ENCODE data around the gene GGA1. TPM values are rescaled to one million over a fixed set of nuclear protein-coding genes. Genes with fewer than 3 reads are reported as not detected.
"Not testable (repeated sequence)": the region's sequence is repeated elsewhere in the genome, so short reads cannot be mapped to it uniquely, and the experiment has no call there.

The GGA1 gene
- total and polyA plus RNA-seq, 10 of the 15 experiments (the other 5 are each of a cell fraction or from before 2014, with no cell fraction given), result 1.4 to 79.4 (median 44.4) TPM

GRCh38 chr22:37655252-37655563, 46.6 kb downstream of the GGA1 start:
- CTCF ChIA-PET, result interaction anchor here (10.3 kb wide), 1 partner anchor 15 kb away, joined by 261 read pairs; the partner anchor contains the start of gene SH3BP1
- Histone ChIP-seq H3K27me3 (replicated peaks in 1 of 2; ENCODE audit: control insufficient read depth in 2 of 2, insufficient read depth in 2 of 2, low read length in 1 of 2) (no peaks in the 10 kb centered on the region), H3K4me3 (no peak overlapping the region), H3K4me1 (ENCODE audit: control insufficient read depth, insufficient read depth, low read length) (no peaks in the 10 kb centered on the region; the same call in 1 of the 2 replicates), H3K9me3 (replicated peaks; ENCODE audit: control insufficient read depth, insufficient read depth, low read length) (no peaks in the 10 kb centered on the region), H2AFZ (ENCODE audit: control insufficient read depth, low read depth, low read length) (no peak overlapping the region), H3K79me2 (ENCODE audit: control insufficient read depth, insufficient read depth, low read length) (peaks cover 17% of the 10 kb centered on the region), H3K9ac (ENCODE audit: control insufficient read depth, insufficient read depth, low read length) (no peak overlapping the region), H4K20me1 (ENCODE audit: control insufficient read depth, insufficient read depth) (no peaks in the 10 kb centered on the region), H3K4me2 (ENCODE audit: control insufficient read depth, insufficient read depth) (no peak overlapping the region), H3K27ac (ENCODE audit: control insufficient read depth, insufficient read depth) (no peak overlapping the region), H3K36me3 (ENCODE audit: control insufficient read depth in 2 of 2, insufficient read depth in 2 of 2, low read length in 1 of 2) (peaks cover 4 to 11% of the 10 kb centered on the region in 2 experiments; a peak in 3 of 4 replicates)
- RAD21 ChIA-PET (ENCODE audit: unreplicated experiment), result no interaction called here
- ATAC-seq, result no peak
- FAIRE-seq, result no peak
- intact Hi-C loops (cut with micrococcal nuclease; ENCODE audit: unreplicated experiment) (no loop called here), in situ Hi-C loops (cut with MboI) (no loop called here)
- 100% methylated on average over 4 of the region's 17 CpGs for WGBS (ENCODE audit: insufficient coverage, insufficient replicate concordance, low lambda C conversion rate, missing lambda C conversion rate)
- BruUV-seq (replicated peaks), result no TSS peak
- SMC1A ChIA-PET (ENCODE audit: uncharacterized antibody, unreplicated experiment), result no interaction called here
- POLR2A ChIA-PET, result no interaction called here
- TF ChIP-seq RELB (IDR thresholded peaks at IDR 0.05; ENCODE audit: low read depth) (no peak), RBBP5 (conservative IDR thresholded peaks at IDR 0.05) (no peak), MLLT1 (IDR thresholded peaks at IDR 0.05) (no peak)
- DNase-seq (ENCODE audit: low read depth, low spot score), result no peak

GRCh38 chr22:37656583-37656982, 47.9 kb downstream of the GGA1 start:
- H2AFZ ChIP-seq (ENCODE audit: control insufficient read depth, low read depth, low read length); FAIRE-seq; H3K36me3 ChIP-seq (ENCODE audit: control insufficient read depth in 2 of 2, insufficient read depth in 2 of 2, low read length in 1 of 2); H3K4me2 ChIP-seq (ENCODE audit: control insufficient read depth, insufficient read depth); DNase-seq (ENCODE audit: low read depth, low spot score); H3K27me3 ChIP-seq (replicated peaks in 1 of 2; ENCODE audit: control insufficient read depth in 2 of 2, insufficient read depth in 2 of 2, low read length in 1 of 2); intact Hi-C loops (cut with micrococcal nuclease; ENCODE audit: unreplicated experiment); H3K4me3 ChIP-seq; ATAC-seq; in situ Hi-C loops (cut with MboI); H3K9ac ChIP-seq (ENCODE audit: control insufficient read depth, insufficient read depth, low read length); H4K20me1 ChIP-seq (ENCODE audit: control insufficient read depth, insufficient read depth); BruUV-seq (replicated peaks); H3K9me3 ChIP-seq (replicated peaks; ENCODE audit: control insufficient read depth, insufficient read depth, low read length); H3K27ac ChIP-seq (ENCODE audit: control insufficient read depth, insufficient read depth): not testable (repeated sequence)
- ChIA-PET CTCF (interaction anchor here (2.4 to 11.7 kb wide), 3 partner anchors 16 to 64 kb away, joined by 8 to 414 read pairs (median 261); partner anchors contain the start of genes LGALS1, NOL12 and SH3BP1), POLR2A (interaction anchor here (1.2 to 9.6 kb wide), 4 partner anchors 14 to 83 kb away, joined by 3 to 209 read pairs (median 58); partner anchors contain the start of genes LGALS1 and NOL12), SMC1A (ENCODE audit: uncharacterized antibody, unreplicated experiment) (interaction anchor here (1.0 to 5.7 kb wide), 2 partner anchors 16 to 30 kb away, joined by 4 to 108 read pairs; partner anchors contain the start of gene SH3BP1), RAD21 (ENCODE audit: unreplicated experiment) (interaction anchor here (3.7 to 9.1 kb wide), 2 partner anchors 16 to 31 kb away, joined by 31 to 173 read pairs; partner anchors contain the start of gene SH3BP1)
- Histone ChIP-seq H3K79me2 (ENCODE audit: control insufficient read depth, insufficient read depth, low read length) (peaks cover 31% of the 10 kb centered on the region), H3K4me1 (ENCODE audit: control insufficient read depth, insufficient read depth, low read length) (peaks cover 11% of the 10 kb centered on the region)
- WGBS (ENCODE audit: insufficient coverage, insufficient replicate concordance, low lambda C conversion rate, missing lambda C conversion rate), result 97% methylated on average over 4 of the region's 4 CpGs

Measured in GM12878 (cell line).